Measurements from ENCODE around the gene CCDC134. TPM values are rescaled to one million over a fixed set of nuclear protein-coding genes. Genes with fewer than 3 reads are reported as not detected.

The CCDC134 gene
- total RNA-seq, 1 experiment from 2014 or later = 16.7 TPM

GRCh38 chr22:41844036-41844435, 43.6 kb downstream of the CCDC134 start:
- Histone ChIP-seq H3K4me3 (ENCODE audit: low read depth in 2 of 2, low read length in 2 of 2) (no peak overlapping the region), H3K9me3 (ENCODE audit: control insufficient read depth, insufficient read depth, low read depth, low read length) (no peaks in the 10 kb centered on the region), H3K27me3 (ENCODE audit: control insufficient read depth, insufficient read depth, low read length) (no peaks in the 10 kb centered on the region), H3K36me3 (ENCODE audit: control insufficient read depth, insufficient read depth, low read length) (no peaks in the 10 kb centered on the region; the same call in 1 of the 2 replicates), H3K27ac (ENCODE audit: low read length) (no peak overlapping the region), H3K4me1 (ENCODE audit: control insufficient read depth, insufficient read depth, low read length) (peaks cover 7% of the 10 kb centered on the region; the same call in 1 of the 2 replicates)
- no peak for ATAC-seq
- ChIA-PET POLR2A (no interaction called here), CTCF (no interaction called here)
- intact Hi-C loops (cut with micrococcal nuclease; ENCODE audit: unreplicated experiment) = no loop called here
- in situ Hi-C loops (cut with HindIII; ENCODE audit: low pct_unique_long_range_greater_than_20kb, low sequenced_read_pairs) = no loop called here
- TF ChIP-seq TCF7L2 (IDR thresholded peaks at IDR 0.05; ENCODE audit: low read depth, low read length) = no peak
- TF ChIP-seq SIN3A (IDR thresholded peaks at IDR 0.05; ENCODE audit: borderline replicate concordance, insufficient read depth, low read depth, low read length) = no peak
- TF ChIP-seq POLR2AphosphoS5 (IDR thresholded peaks at IDR 0.05; ENCODE audit: low read depth, low read length) = no peak
- TF ChIP-seq CTCF (IDR thresholded peaks at IDR 0.05) = no peak
- TF ChIP-seq REST (IDR thresholded peaks at IDR 0.05; ENCODE audit: insufficient read depth in 1 of 2, low read depth in 2 of 2, low read length in 1 of 2) = no peak
- DNase-seq (ENCODE audit: low read depth, low spot score) = no peak
- BruUV-seq (replicated peaks) = no TSS peak

- DNase-seq (ENCODE audit: low read depth, low spot score) = no peak
- Histone ChIP-seq H3K4me3 (ENCODE audit: low read depth in 2 of 2, low read length in 2 of 2) (no peak overlapping the region), H3K36me3 (ENCODE audit: control insufficient read depth, insufficient read depth, low read length) (no peaks in the 10 kb centered on the region; the same call in 1 of the 2 replicates), H3K4me1 (ENCODE audit: control insufficient read depth, insufficient read depth, low read length) (peaks cover 7% of the 10 kb centered on the region; the same call in 1 of the 2 replicates), H3K27me3 (ENCODE audit: control insufficient read depth, insufficient read depth, low read length) (no peaks in the 10 kb centered on the region), H3K9me3 (ENCODE audit: control insufficient read depth, insufficient read depth, low read depth, low read length) (no peaks in the 10 kb centered on the region), H3K27ac (ENCODE audit: low read length) (no peak overlapping the region)
- ATAC-seq = no peak
- TF ChIP-seq REST (IDR thresholded peaks at IDR 0.05; ENCODE audit: insufficient read depth in 1 of 2, low read depth in 2 of 2, low read length in 1 of 2) (no peak), TCF7L2 (IDR thresholded peaks at IDR 0.05; ENCODE audit: low read depth, low read length) (no peak), POLR2AphosphoS5 (IDR thresholded peaks at IDR 0.05; ENCODE audit: low read depth, low read length) (no peak), SIN3A (IDR thresholded peaks at IDR 0.05; ENCODE audit: borderline replicate concordance, insufficient read depth, low read depth, low read length) (no peak), CTCF (IDR thresholded peaks at IDR 0.05) (no peak)
- in situ Hi-C loops (cut with HindIII; ENCODE audit: low pct_unique_long_range_greater_than_20kb, low sequenced_read_pairs) (no loop called here), intact Hi-C loops (cut with micrococcal nuclease; ENCODE audit: unreplicated experiment) (no loop called here)
- POLR2A ChIA-PET = no interaction called here
- CTCF ChIA-PET = no interaction called here
- no TSS peak for BruUV-seq (replicated peaks)
These were observed 44.0 kb downstream of the CCDC134 start for GRCh38 chr22:41844513-41844912.
